ENCODE results near the gene KCNK7.

Gene KCNK7

DNA sequence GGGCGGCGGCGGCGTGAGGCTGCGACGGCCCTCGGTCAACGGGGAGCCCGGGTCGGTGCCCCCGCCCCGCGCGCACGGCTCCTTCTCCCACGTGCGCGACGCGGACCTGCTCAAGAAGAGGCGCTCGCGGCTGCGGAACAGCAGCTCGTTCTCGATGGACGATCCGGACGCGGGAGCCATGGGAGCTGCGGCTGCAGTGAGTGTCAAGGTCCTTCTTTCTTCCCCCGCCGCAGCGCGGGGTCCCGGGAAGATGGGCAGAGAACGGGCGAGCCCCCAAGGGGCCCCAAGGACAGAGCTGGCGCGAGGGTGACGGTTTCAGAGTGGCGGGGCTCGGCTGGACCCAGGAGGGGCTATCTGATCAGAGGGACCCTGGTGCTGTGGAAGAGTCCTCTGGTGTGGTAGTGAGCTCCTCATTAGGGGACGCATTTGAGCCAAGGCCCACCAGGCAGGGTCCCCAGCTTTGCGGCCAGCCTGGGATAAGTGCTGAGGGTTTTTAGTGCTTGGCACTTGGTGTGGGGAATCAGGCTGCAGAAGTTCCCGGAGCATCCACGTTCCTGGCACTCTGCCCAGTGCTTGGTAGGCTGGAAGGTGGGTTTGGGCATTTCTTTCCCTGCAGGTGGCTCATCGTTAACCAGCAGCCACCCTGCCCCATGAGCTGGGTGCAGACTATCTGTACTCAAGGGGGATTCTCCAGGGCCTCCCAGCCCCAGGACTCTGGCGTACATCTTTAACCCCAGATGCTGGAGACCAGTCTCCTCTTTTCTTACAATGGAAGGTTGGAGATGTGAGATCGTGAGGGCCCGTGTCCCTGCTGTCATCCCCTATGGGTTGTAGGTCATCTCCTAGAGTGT, 10.0 kb downstream of the KCNK7 start:
- DNase-seq = peak; percentile 37

DNA sequence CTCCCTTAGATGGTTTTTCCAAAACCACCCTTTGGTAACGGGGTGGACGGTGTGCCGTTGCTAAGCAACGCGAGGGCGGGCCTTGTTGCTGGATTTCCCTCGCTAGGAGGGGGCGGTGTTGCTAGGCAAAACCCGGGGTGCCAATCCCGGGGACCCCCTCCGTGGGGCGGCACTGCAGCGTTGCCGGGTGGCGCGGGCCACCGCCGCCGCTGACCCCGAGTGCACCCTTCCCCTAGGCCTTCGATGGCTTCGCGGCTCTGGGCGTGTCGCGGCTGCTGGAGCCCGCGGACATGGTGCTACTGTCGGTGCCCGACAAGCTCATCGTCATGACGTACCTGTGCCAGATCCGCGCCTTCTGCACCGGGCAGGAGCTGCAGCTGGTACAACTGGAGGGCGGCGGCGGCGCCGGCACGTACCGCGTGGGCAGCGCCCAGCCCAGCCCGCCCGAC, 10.9 kb downstream of the KCNK7 start:
- DNase-seq = no peak

DNA sequence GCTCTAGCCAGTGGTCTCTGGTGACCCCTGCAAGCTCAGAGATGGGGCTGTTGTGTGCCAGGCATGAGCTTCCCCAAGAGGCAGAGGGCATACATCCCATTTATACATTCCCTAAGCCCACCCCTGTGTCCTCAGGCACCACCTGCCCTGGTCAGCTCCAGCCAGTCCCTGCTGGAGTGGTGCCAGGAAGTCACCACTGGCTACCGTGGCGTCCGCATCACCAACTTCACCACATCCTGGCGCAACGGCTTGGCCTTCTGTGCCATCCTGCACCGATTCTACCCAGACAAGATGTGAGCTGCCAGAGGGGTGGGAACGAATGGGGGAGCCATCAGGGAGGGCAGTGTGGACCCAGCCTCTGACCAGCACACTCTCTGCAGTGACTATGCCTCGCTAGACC, 11.5 kb downstream of the KCNK7 start:
- no peak for DNase-seq

DNA sequence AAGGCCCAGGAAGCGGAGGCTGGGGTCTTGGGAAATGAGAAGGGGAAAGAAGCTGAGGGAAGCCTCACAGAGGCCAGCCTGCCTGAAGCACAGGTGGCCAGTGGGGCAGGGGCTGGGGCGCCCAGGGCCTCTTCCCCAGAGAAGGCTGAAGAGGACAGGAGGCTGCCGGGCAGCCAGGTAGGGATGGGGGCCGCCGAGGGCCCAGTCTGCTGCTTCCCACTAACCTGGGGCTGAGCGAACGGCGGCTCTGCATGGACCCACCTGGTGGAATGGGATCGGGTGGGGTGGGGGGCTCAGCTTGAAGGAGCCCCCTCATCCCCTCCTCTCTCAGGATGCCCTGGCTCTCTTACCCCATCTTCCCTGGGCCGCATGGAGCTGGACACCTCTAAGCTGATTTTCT, 12.0 kb downstream of the KCNK7 start:
- no peak for DNase-seq

DNA sequence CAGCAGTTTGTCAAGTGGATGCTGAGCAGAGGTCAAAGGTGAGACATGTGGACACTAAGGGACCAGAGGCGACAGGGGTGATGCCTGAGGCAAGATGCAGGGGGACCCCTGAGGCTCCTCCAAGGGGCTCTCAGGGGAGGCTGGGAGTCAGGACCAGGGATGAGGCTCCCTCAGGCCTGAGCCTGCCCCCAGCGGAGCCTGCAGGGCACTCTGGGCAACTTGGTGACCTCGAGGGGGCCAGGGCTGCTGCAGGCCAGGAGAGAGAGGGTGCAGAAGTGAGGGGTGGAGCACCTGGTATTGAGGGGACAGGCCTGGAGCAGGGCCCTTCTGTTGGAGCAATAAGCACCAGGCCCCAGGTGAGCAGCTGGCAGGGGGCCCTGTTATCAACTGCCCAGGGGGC, 13.7 kb downstream of the KCNK7 start:
- DNase-seq = no peak

DNA sequence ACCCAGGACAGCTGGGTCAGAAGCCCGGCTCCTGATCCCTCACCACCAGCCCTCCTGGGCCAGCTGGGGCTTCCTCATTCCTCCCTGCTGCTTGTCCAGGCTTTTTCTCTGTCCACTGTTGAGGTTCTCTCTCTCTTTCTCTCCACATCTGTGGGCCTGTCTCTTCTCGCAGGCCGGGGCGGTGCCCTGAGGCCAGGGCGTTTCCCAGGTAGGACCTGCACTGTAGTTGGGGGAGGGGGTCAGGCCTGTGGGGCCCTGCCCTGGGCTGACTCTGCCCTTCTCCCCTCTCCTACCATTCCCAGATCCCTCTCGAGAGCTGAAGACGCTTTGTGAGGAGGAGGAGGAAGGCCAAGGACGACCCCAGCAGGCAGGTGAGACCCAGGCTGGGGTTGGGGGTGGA, 14.8 kb downstream of the KCNK7 start:
- no peak for DNase-seq

DNA sequence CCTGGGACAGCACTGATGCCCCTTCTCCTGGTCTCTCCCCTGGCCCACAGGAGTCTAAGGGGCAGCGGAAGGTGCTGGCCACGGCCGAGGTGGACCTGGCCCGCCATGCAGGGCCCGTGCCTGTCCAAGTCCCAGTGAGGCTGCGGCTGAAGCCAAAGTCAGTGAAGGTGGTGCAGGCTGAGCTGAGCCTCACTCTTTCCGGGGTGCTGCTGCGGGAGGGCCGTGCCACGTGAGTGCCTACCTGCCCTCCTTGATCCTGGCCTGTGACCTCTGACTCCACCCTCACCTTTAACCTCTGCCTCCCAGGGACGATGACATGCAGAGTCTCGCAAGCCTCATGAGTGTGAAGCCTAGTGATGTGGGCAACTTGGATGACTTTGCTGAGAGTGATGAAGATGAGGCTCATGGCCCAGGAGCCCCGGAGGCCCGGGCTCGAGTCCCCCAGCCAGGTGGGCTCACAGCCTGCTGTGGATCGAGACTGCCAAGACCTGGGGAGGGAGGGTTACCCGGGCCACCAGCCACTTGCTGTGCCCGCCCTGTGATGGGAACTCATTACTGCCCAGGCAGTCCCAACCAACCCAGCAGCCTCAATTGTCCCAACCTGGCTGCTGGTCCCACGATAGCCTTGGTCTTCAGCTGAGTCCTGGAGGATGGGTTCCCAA, 15.4 kb downstream of the KCNK7 start:
- DNase-seq = no peak

DNA sequence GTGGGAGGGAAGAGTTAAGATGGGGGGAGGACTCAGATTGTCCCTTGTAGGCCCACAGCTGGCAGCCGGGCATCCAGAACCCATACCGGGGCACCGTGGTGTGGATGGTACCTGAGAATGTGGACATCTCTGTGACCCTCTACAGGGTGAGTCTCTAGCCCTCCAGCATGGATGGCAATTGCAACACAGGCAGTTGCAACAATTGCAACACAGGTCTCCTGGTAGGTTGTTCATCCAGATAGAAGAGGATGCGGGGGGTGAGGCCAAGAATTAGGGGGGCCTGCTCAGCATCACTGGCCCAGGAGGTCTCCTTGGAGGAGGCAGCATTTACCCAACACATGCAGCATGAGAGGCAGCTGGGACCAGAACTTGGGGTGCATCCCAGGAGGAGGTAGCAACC, 16.3 kb downstream of the KCNK7 start:
- DNase-seq = no peak

DNA sequence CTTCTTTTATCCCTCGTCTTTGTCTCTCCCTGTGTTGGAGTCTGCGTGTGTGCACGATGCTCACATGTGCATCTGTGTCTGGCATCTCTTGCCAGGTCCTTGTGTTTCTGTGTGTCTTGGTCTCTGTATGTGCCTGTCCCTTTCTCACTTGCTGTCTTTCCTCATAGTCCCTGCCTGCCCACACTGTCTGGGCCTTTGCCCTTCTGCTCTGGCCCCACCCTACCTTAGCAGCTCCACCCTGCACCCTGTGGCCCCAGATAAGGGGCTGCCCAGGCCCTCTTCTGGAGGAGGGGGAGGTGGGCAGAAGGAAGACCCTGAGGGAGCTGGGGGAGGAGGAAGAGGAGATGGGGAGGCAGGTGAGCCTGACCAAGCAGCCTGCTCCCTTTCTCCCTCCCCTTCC, 16.9 kb downstream of the KCNK7 start:
- DNase-seq = no peak

DNA sequence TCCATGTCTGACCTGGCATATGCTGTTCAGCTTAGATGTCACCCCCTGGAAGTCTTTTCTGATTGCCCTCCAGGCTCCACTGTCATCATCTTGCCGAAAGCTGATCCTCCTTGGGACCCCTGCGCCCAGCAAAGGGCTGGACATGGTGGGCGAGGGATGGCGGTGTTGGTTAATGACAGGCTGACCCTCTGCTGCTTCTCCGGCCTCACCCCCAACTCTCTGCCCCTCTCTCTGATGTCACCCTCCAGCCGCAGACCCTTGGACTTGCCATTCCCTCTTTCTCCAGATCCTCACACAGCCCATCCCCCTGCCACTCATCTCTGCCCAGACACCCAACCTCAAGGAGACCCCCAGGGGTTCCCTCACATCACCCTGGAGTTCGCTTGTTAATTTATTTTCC, 17.5 kb downstream of the KCNK7 start:
- no peak for DNase-seq

DNA sequence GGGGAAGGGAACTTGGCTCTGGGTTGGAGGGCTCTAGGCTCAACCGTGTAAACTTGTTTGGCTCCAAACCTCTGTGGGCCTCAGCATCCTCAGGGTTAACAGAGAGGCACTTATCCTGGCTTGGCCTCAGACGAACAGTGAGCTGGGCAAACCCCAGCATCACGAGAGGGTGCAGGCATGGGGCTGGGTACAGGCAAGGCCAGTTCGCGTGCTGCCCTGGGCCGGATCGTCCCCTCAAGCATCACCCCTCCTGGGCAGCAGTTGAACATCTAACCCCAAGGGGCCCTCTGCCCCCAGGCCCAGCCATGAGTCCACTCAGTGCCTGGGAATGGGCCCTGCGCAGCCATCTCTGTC, 17.9 kb downstream of the KCNK7 start:
- no peak for DNase-seq

DNA sequence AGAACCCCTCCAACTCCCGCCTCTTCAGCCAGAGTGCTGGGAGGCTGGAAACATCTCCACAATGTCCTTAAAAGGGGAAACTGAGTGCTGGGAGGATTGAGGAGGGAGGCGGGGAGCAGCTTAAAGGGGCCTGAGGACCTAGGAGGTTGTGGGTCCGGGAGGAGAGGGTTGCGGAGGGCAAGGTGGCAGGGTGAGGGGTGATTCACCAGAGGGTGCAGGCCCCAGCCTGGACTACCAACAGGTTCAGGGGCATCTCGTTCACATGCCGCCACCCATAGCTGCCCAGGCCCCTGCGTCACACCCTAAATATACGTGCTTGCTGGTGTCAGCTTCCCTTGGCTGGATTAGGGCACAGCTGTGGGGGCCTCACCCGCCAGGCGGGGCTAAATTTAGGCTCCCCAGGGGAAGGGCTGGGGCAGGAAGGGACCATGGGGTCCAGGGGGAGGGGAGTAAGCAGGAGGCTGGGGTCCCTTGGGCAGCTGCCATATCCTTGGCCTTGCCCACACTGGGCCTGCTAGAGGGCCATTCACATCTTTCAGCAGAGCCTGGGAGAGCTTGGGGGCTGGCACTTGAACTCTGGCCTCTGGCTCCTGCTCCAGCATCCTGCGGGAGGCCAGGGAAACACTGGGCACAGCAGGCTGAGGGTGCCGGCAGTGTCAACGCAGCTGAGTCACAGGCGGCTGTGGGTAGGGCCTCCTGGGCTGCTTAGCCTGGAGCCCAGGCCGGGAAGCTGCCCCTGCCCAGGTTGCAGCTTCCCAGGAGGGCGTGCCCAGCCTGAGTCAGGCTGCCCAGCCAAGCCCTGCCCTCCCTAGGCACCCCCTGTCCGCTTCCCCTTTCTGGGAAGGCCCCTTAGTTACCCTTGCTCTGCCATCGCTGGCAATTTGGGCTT, 18.5 kb downstream of the KCNK7 start:
- DNase-seq = no peak

DNA sequence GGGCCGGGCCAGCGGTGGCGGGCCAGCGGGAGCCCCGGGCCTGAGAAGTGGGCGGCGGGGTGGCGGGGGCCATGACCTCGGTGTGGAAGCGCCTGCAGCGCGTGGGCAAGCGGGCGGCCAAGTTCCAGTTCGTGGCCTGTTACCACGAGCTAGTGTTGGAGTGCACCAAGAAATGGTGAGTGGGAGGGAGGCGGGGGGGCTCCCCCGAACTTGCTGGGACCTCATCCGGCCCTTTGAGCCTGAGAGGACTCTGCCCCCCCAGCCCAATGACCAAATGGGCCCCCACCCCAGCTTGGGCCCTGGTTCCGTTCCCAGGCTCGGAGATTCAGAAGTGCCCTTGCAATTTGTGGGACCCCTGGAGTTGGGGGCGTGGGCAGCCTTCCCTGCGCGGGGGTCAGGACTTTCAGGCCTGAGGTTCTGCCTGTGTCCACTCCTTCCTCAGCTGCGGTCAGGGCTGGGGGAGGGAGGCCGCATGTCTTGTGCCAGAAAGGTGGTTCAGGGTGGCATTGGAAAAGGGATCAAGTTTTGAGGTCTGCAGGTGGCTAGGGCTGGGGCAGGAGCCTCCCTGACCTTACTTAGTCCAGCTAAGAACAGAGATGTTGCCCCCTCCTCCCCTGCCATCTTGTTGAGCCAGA, 19.3 kb downstream of the KCNK7 start:
- DNase-seq = no peak

DNA sequence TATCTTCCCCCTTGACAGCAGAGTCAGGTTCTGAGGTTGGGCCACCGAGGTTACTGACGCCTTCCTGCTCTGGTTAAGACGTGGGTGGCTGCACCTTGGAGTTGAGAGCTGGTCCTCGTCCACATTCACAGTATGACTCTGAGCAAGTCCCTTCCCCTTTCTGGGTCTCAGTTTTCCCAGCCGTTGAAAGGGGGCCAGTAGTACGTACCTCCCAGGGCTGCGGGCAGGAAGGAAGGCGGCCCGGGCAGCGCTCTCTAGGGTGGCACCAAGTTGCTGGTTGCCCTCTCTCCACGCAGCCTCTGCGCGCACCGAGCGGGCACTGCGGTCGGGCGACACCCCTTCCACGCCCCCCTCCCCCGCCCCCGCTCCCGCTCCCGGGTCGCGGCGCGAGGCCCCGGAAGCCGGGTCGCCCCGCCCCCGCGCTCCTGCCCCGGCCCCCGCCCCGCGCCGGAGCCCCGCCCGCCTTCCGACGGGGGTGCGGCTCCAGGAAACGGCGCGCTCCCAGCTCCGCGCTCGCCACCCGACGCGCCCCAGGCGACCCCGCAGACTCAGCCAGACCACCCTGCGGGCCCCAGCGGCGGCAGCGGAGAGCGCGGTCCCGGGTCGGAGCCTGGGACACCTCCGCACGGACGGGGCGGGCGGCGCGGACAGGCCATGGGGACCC, 19.9 kb downstream of the KCNK7 start, which contains the start of gene EHBP1L1:
EHBP1L1 (plus strand) TSS at position 486 of the 664 bp plus-strand sequence. CDS start 250 bp downstream, outside the sequence.
- no peak for DNase-seq

DNA sequence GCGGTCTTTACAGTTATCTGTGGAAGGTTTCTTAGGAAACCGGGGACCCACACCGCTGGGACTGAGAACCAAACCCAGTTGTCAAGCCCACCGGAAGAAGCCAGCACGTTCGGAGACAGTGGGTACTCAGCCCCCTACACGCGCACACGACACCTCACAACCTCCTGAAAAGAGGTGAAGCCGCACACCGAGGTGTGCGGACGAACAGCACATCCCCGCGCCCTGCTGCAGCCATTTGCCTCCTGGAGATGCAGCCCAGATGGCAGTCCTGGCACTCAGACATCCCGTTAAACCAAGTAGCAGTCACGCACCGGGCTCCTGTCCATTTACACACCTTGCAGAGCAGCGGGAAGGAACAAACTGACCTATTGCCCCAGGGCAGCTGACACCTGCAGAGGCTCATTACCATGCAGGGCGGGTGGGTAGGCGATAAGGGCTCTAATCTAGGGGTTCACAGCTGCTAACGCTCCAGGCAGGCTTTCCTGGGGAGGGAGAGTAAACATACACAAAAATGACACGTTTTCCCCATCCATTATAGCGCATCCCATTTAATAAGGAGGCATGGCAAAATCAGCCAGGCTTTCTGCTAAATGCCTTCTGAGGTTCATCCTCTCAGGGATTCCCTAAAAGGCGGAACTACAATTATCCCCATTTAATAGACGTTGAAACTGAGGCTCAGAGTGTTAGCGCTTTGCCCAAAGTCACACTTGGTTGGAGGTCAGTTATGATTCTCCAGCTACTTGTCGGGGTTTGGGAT, 20.6 kb downstream of the KCNK7 start:
- DNase-seq = no peak

DNA sequence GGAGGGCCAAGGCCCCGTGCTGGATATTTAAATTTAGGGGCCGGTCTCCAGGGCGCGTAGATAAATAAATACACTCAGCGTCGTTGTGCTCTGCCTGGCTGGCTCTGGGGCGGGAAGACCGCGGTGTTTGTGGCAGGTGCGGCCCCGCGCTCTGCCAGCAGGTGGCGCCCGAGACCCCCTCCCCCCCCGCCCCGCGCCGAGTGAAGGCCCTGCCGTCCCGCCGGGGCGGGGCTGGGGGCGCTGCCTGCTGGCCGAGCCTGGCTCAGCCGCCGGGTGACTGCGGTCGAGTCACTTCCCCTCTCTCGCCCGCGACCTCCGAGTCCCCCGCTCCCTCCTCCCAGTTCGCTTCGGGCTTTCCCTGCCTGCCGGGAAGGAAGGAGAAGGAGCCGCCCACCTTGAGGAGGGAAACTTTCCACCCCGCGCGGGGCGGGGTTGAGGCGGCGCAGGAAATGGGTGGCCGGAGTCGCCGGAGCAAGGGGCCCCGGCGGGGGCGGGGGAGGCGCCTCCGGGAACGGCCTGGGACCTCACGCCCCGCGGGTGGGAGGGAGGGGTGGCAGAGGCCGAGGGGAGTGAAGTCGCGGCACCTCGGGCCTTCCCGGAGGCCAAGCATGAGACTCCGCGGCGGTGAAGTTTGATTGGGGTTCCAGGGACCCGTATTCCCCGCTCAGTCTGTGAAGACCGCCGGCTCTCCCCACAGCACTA, 21.3 kb downstream of the KCNK7 start:
- peak; percentile 66 for DNase-seq

DNA sequence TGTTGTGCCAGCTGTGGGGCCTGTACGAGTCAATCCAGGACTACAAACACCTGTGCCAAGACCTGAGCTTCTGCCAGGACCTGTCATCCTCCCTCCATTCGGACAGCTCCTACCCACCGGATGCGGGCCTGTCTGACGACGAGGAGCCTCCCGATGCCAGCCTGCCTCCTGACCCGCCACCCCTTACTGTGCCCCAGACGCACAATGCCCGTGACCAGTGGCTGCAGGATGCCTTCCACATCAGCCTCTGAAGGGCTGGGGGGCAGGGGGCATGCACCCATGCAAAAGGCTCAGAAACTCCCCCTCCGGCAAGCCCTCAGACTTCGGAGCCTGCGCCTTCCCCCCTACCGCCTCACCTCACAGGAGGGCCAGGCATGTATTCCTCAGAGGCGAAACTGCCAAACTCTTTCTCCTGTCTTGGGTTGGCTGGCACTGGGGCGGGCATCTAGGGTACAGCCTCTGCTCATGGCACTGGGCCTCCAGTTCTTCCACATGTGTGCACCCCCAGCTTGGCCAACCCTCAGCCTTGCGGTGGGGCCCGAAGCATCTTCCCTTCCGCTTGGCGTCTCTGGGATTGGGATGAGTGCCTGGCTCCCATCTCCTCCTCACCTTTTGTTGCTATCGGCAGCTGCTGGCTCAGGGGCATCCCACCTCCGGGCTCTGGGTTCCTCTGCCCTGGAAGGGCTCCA, 22.1 kb downstream of the KCNK7 start:
- no peak for DNase-seq

DNA sequence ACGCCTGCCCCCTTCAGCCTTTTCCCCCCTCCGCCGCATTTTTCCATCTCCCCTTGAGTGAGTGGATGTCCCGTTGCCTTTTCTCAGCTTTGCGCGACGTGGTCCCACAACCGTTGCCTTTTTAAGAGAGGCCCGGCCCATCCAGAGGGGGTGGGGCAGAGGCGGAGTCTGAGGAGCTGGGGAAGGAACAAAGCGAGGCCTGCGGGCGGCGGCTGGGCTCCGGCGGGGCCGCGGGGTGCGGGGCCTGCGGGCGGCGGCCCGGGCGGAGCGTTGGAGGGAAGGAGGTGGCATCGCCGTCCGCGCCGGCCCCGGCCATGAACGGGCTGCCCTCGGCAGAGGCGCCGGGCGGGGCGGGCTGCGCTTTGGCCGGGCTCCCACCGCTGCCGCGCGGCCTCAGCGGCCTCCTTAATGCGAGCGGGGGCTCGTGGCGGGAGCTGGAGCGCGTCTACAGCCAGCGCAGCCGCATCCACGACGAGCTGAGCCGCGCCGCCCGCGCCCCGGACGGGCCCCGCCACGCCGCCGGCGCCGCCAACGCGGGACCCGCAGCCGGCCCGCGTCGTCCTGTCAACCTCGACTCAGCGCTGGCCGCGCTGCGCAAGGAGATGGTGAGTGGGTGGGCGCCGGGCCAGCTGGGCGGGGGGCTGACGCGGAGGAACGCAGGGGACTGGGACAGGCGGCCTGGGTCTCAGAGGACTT, 23.1 kb downstream of the KCNK7 start, which contains the start of gene FAM89B:
FAM89B (plus strand) TSS at position 183 of the 696 bp plus-strand sequence; CDS start at position 315, 132 bp downstream.
- peak; percentile 76 for DNase-seq

DNA sequence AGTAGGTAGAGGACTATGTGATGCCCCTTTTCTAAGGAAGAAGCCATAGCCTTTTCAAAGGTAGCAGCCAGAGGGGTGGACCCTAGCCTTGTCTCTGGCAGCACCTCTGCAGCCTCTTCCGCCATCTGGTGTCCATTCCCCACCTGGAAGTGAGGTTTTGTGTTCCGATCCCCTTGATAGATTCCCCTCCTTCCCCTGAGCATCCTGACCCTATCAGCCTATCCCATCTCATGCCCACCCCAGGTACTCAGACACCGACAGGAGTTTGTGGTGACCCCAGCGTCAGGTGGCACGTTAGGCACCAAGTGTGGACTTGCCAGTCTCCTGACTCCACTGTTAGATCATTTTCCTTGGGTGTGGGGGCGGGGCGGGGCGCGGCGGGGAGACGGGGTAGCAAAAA, 23.7 kb downstream of the KCNK7 start:
- no peak for DNase-seq

All from NCI-H1105 (cell line).